Heart right ventricle (tissue), 16 donors: ENCODE measurements around the gene HMCN2. TPM values are rescaled to one million over a fixed set of nuclear protein-coding genes. Genes with fewer than 3 reads are reported as not detected.

Experiments
- ATAC-seq, 8 donors: fragments of 200-7000 bp; cut with Tn5 transposase; one replicate each; pipeline ENCODE4 v1.9.1; 2020; ENCODE audit warnings: mild to moderate bottlenecking in 8 of 8, moderate library complexity in 8 of 8, moderate number of reproducible peaks in 1 of 8
- DNase-seq, 2 donors: peaks; one replicate each; pipeline ENCODE4 v3.0.0-alpha.2; 2020
- H3K27ac ChIP-seq, 10 donors: fragments of 200-600 bp; sonication (generic) in 2 of 10; one replicate each; pipeline versions ENCODE4 v1.5.0 to v1.8.0; 2020 to 2022; ENCODE audit warnings: mild to moderate bottlenecking in 3 of 10
- H3K27me3 ChIP-seq, 7 donors: fragments of 200-600 bp; one replicate each; pipeline ENCODE4 v1.8.0; 2021 to 2022; ENCODE audit warnings: mild to moderate bottlenecking in 2 of 7
- H3K36me3 ChIP-seq, 9 donors: fragments of 200-600 bp; sonication (generic) in 1 of 9; one replicate each; pipeline versions ENCODE4 v1.5.0 to v1.8.0; 2020 to 2022; ENCODE audit warnings: mild to moderate bottlenecking in 2 of 9
- H3K4me1 ChIP-seq, 9 donors: fragments of 200-600 bp; sonication (generic) in 1 of 9; one replicate each; pipeline versions ENCODE4 v1.5.0 to v1.8.0; 2020 to 2022; ENCODE audit warnings: mild to moderate bottlenecking in 4 of 9
- H3K4me3 ChIP-seq, 10 donors: fragments of 200-600 bp; sonication (generic) in 2 of 10; one replicate each; pipeline versions ENCODE4 v1.5.0 to v1.8.0; 2020 to 2022; ENCODE audit warnings: mild to moderate bottlenecking in 7 of 10, moderate library complexity in 2 of 10
- H3K9me3 ChIP-seq, 11 donors: fragments of 200-600 bp in 10 of 11; sonication (generic) in 2 of 11; one replicate each; pipeline versions ENCODE4 v1.5.0 to v1.8.0; 2013 to 2022; ENCODE audit warnings: mild to moderate bottlenecking in 2 of 11, control low read depth in 1 of 11, moderate library complexity in 1 of 11
- WGBS, 2 donors: extraction: QIAGEN DNeasy Blood & Tissue Kit; methylation state at CpG; one replicate each; pipeline ENCODE4 v1.1.7; 2013; ENCODE audit warnings: inconsistent platforms in 1 of 2; 5-methylcytosine and 5-hydroxymethylcytosine counted together
- intact Hi-C, 10 donors: fragments of 100-400 bp; cut with DNase I; formaldehyde crosslinking; loops; one replicate each; pipeline versions ENCODE4 v1.11.1 to v1.14.2; 2022
- polyA plus RNA-seq, 2 donors: library from polyadenylated mRNA; stranded (reverse); fragments of 200-250 nt; gene quantifications; one replicate each; pipeline ENCODE4 v1.2.3, GENCODE V29; 2013
- total RNA-seq, 10 donors: library from RNA; stranded (reverse); fragmentation: NEBNext Ultra II Directional in 3 of 10; extraction: Animal tissue kit (Norgen Biotek cat#: 25700) in 3 of 10; gene quantifications; one replicate each; pipeline versions ENCODE4 v1.2.1 to v1.2.4, GENCODE V29; 2021 to 2023
- TF ChIP-seq, protein P1 (sequence below), 9 donors: fragments of 200-600 bp; sonication (generic) in 2 of 9; IDR thresholded peaks; one replicate each; pipeline versions ENCODE4 v1.5.0 to v1.8.0; 2021 to 2022; ENCODE audit warnings: antibody characterized with exemption in 9 of 9, mild to moderate bottlenecking in 5 of 9, moderate library complexity in 1 of 9
- donor health status: Arrhythmogenic right ventricular cardiomyopathy.
- donor health status: ischemic (EF 13 %, LVEDD 7.1; RV severe dilation, severe dysfunction).
- donor health status: healthy with polysubstance abuse.
- donor health status: DM: no; HTN: yes; CAD: no.
- donor health status: DM: no; HTN: no; CAD: no.
- donor health status: ischemic (EF 25% LVEDD 6.9; RV normal size, moderate dysfunction).
- donor health status: ischemic (EF 25% LVEDD 5.7; RV mildly dilated, moderate dysfunction).
- donor health status: healthy.
- donor health status: DM: yes; HTN: yes; CAD: no.
- donor health status: Ischemic cardiomyopathy.
- donor health status: ischemic (EF 35%, LVEDD 5.7; RV mildly dilated, moderate dysfunction).
- donor health status: nonischemic (EF 11% LVEDD 7.7; RV severe dilation, severe dysfunction).
- donor health status: DM: yes; HTN: yes; CAD: no.
- donor health status: PGD.
- donor health status: ischemic (EF 29% LVEDD 5.4; RV normal size, mild dysfunction).
- donor health status: nonischemic (EF 23%, LVEDD 6.1; RV moderate dilation, normal function).

Gene HMCN2
- total and polyA plus RNA-seq, 12 donors, result 2.6 to 10.2 (median 4.9) TPM

DNA sequence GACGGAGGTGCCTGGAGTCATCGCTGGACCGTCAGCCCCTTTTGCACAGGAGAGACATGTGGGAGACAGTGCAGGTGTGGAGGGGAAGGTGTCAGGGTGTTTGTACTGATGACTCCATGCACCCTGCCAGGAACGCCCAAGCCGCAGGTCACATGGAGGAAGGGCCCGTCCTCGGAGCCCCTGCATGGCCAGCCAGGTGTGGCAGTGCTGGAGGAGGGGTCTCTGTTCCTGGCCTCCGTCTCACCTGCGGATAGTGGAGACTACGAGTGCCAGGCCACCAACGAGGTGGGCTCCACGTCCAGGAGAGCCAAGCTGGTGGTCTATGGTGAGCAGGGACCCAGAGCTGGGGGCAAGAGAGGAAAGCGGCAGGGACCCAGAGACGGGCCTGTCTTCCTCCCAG, 81.5 kb downstream of the HMCN2 start:
- TF ChIP-seq, protein P1, sequence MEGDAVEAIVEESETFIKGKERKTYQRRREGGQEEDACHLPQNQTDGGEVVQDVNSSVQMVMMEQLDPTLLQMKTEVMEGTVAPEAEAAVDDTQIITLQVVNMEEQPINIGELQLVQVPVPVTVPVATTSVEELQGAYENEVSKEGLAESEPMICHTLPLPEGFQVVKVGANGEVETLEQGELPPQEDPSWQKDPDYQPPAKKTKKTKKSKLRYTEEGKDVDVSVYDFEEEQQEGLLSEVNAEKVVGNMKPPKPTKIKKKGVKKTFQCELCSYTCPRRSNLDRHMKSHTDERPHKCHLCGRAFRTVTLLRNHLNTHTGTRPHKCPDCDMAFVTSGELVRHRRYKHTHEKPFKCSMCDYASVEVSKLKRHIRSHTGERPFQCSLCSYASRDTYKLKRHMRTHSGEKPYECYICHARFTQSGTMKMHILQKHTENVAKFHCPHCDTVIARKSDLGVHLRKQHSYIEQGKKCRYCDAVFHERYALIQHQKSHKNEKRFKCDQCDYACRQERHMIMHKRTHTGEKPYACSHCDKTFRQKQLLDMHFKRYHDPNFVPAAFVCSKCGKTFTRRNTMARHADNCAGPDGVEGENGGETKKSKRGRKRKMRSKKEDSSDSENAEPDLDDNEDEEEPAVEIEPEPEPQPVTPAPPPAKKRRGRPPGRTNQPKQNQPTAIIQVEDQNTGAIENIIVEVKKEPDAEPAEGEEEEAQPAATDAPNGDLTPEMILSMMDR (IDR thresholded peaks at IDR 0.05), result no peak
- intact Hi-C loops, result loop anchor here in 3 of 10 donors (5.0 to 10.0 kb wide), 2 partner anchors 240 to 242 kb away; no protein-coding TSS in a partner anchor
- 83 to 85% methylated on average over 14 of the region's 14 CpGs for WGBS, 2 donors

DNA sequence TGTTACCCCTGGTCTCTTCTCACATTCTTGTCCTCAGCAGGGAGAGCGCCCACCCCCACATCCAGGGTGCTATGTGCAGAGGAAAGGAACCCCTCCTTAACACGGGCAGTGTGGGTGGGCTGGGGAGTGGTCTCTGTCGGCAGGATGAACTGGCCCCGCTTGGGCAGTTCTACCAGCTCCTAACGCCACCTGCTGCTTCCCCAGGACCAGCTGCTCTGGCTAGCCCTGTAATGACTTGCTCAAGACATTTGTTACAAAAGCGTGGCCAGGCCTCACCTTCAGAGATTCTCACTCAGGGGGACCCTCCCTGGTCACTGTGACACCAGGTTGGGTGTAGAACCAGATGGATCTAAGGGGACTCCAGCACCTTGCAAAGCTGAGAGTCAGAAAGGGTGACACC, 82.4 kb downstream of the HMCN2 start:
- 59 to 71% methylated on average over 6 of the region's 6 CpGs for WGBS, 2 donors
- TF ChIP-seq, protein P1 (IDR thresholded peaks at IDR 0.05), result no peak
- intact Hi-C loops, result loop anchor here in 3 of 10 donors (5.0 to 10.0 kb wide), 2 partner anchors 241 to 243 kb away; no protein-coding TSS in a partner anchor

More for the DNA sequence above, 81.5 kb downstream of the HMCN2 start:
- H3K27me3 ChIP-seq, result peaks cover 0 to 6% (median 0%) of the 10 kb centered on the region in 7 donors
- H3K27ac ChIP-seq, result no peak overlapping the region
- DNase-seq, result no peak
- no peak for ATAC-seq
- H3K9me3 ChIP-seq, result no peaks in the 10 kb centered on the region
- no peak overlapping the region for H3K4me3 ChIP-seq
- no peaks in the 10 kb centered on the region for H3K4me1 ChIP-seq
- no peaks in the 10 kb centered on the region for H3K36me3 ChIP-seq

DNA sequence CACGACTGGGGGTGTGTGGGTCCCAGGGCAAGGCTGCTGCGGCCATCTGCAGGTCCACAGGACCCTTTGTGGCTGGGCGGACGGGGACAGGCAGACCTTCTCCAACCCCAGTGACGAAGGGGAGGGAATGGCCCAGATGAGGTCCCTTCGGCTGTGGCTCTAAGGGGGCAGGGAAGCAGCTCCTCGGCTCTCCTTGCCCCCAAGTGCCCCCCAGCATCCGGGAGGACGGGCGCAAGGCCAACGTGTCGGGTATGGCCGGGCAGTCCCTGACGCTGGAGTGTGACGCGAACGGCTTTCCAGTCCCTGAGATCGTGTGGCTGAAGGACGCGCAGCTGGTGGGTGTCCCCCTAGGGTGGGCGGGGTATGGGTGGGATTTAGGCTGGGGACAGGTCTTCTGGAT, 82.8 kb downstream of the HMCN2 start:
- no peaks in the 10 kb centered on the region for H3K4me1 ChIP-seq
- 86% methylated on average over 21 of the region's 21 CpGs for WGBS, 2 donors
- no peaks in the 10 kb centered on the region for H3K36me3 ChIP-seq
- intact Hi-C loops, result loop anchor here in 3 of 10 donors (5.0 to 10.0 kb wide), 2 partner anchors 241 to 244 kb away; no protein-coding TSS in a partner anchor
- H3K4me3 ChIP-seq, result no peak overlapping the region
- no peaks in the 10 kb centered on the region for H3K9me3 ChIP-seq
- DNase-seq (no peak), ATAC-seq (no peak)
- no peak overlapping the region for H3K27ac ChIP-seq
- peaks cover 0 to 6% (median 0%) of the 10 kb centered on the region in 7 donors for H3K27me3 ChIP-seq
- TF ChIP-seq, protein P1 (IDR thresholded peaks at IDR 0.05), result no peak

More for the DNA sequence above, 82.4 kb downstream of the HMCN2 start:
- H3K4me3 ChIP-seq, result no peak overlapping the region
- no peaks in the 10 kb centered on the region for H3K9me3 ChIP-seq
- no peaks in the 10 kb centered on the region for H3K36me3 ChIP-seq
- DNase-seq (no peak), ATAC-seq (no peak)
- peaks cover 0 to 6% (median 0%) of the 10 kb centered on the region in 7 donors for H3K27me3 ChIP-seq
- H3K4me1 ChIP-seq, result no peaks in the 10 kb centered on the region
- no peak overlapping the region for H3K27ac ChIP-seq

DNA sequence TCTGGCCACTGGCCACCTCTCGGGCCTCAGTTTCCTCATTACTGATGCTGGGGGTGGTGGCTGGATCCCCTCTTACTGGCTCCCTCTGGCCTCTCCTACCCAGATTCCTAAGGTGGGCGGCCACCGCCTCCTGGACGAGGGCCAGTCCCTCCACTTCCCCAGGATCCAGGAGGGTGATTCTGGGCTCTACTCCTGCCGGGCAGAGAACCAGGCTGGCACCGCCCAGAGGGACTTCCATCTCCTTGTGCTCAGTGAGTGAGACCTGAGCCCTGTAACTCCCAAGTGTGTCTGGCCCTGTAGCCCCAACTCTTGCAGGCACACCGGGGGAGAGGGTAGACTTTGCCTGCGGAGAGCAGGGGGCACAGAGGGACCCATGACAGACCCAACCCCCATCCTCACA, 83.3 kb downstream of the HMCN2 start:
- no peak for DNase-seq

More for the DNA sequence above, 83.3 kb downstream of the HMCN2 start:
- peaks cover 0 to 3% (median 0%) of the 10 kb centered on the region in 7 donors for H3K27me3 ChIP-seq
- H3K27ac ChIP-seq, result no peak overlapping the region
- no peak overlapping the region for H3K4me3 ChIP-seq
- 78 to 85% methylated on average over 8 of the region's 8 CpGs for WGBS, 2 donors
- intact Hi-C loops, result loop anchor here in 3 of 10 donors (5.0 to 10.0 kb wide), 2 partner anchors 242 to 244 kb away; no protein-coding TSS in a partner anchor
- no peaks in the 10 kb centered on the region for H3K9me3 ChIP-seq
- ATAC-seq, result no peak
- TF ChIP-seq, protein P1 (IDR thresholded peaks at IDR 0.05), result no peak
- no peaks in the 10 kb centered on the region for H3K36me3 ChIP-seq
- no peaks in the 10 kb centered on the region for H3K4me1 ChIP-seq
